T-cell (primary cell): ENCODE data around the gene VSIG10. TPM values are rescaled to one million over a fixed set of nuclear protein-coding genes. Genes with fewer than 3 reads are reported as not detected.

Experiments used
- ATAC-seq, 4 experiments: fragments of 200-7000 bp in 3 of 4; fragments of 150-1000 bp in 1 of 4; cut with Tn5 transposase; replicated peaks in 1 of 4; 1 replicate in 3 of 4; 2 replicates in 1 of 4; pipeline ENCODE4 v1.10.0; 2021; ENCODE audit warnings: moderate library complexity in 3 of 4, mild to moderate bottlenecking in 2 of 4, moderate number of reproducible peaks in 1 of 4
- CTCF ChIA-PET, 2 donors: fragments of 300-600 bp; sonication (Branson Sonifier 250); formaldehyde crosslinking; loops; one replicate each; lab custom pipeline; 2022; ENCODE audit warnings: antibody characterized with exemption in 2 of 2; lab: Charles Lee
- POLR2A ChIA-PET, 2 donors: fragments of 300-600 bp; sonication (Branson Sonifier 250); formaldehyde crosslinking; loops; one replicate each; lab custom pipeline; 2022; ENCODE audit warnings: antibody characterized with exemption in 2 of 2; lab: Charles Lee
- DNase-seq, 35 experiments: peaks; one replicate each; pipeline versions ENCODE4 v3.0.0 to v3.0.0-alpha.2; 2013 to 2023
- H3K27ac ChIP-seq: one replicate; pipeline ENCODE4 v1.5.1; 2013; ENCODE audit warnings: low read length
- H3K27me3 ChIP-seq, 2 experiments: replicated peaks in 1 of 2; 1 replicate in 1 of 2; 2 replicates in 1 of 2; pipeline versions ENCODE4 v1.6.1 to v1.7.0; 2013; ENCODE audit warnings: low read length in 1 of 2, mixed read lengths in 1 of 2; ENCODE audit not compliant: control insufficient read depth in 2 of 2, insufficient read depth in 2 of 2; ENCODE audit errors: extremely low read depth in 1 of 2
- H3K36me3 ChIP-seq, 2 donors: 1 replicate in 1 of 2; 2 replicates in 1 of 2; pipeline versions ENCODE4 v1.6.1 to v1.7.0; 2013; ENCODE audit warnings: low read length in 1 of 2; ENCODE audit not compliant: control insufficient read depth in 2 of 2, insufficient read depth in 1 of 2; ENCODE audit errors: extremely low read depth in 1 of 2
- H3K4me1 ChIP-seq, 2 experiments: 1 replicate in 1 of 2; 2 replicates in 1 of 2; pipeline versions ENCODE4 v1.6.1 to v1.7.0; 2013; ENCODE audit warnings: low read length in 2 of 2, mixed read lengths in 1 of 2; ENCODE audit not compliant: insufficient read depth in 2 of 2, control insufficient read depth in 1 of 2; ENCODE audit errors: extremely low read depth in 1 of 2
- H3K4me3 ChIP-seq, 2 donors: 1 replicate in 1 of 2; 2 replicates in 1 of 2; pipeline versions ENCODE4 v1.5.1 to v1.7.0; 2013; ENCODE audit warnings: mild to moderate bottlenecking in 2 of 2, low read length in 1 of 2, moderate library complexity in 1 of 2; ENCODE audit not compliant: control insufficient read depth in 1 of 2; ENCODE audit errors: extremely low read depth in 1 of 2
- H3K9me3 ChIP-seq: 2 replicates; pipeline ENCODE4 v1.7.0; 2013
- H3K27ac Mint-ChIP-seq, 2 donors: one replicate each; pipeline ENCODE4 v1.8.0; 2020 to 2021; ENCODE audit warnings: mild to moderate bottlenecking in 2 of 2, mixed read lengths in 2 of 2
- H3K27me3 Mint-ChIP-seq, 2 donors: one replicate each; pipeline ENCODE4 v1.8.0; 2021 to 2022; ENCODE audit warnings: mixed read lengths in 2 of 2
- H3K36me3 Mint-ChIP-seq: one replicate; pipeline ENCODE4 v1.8.0; 2021; ENCODE audit warnings: mixed read lengths
- H3K4me1 Mint-ChIP-seq, 3 donors: one replicate each; pipeline ENCODE4 v1.8.0; 2020 to 2022; ENCODE audit warnings: mixed read lengths in 3 of 3, mild to moderate bottlenecking in 1 of 3
- H3K4me3 Mint-ChIP-seq, 3 donors: one replicate each; pipeline ENCODE4 v1.8.0; 2020 to 2022; ENCODE audit warnings: mild to moderate bottlenecking in 3 of 3, mixed read lengths in 3 of 3, moderate library complexity in 3 of 3
- H3K9me3 Mint-ChIP-seq, 3 donors: one replicate each; pipeline ENCODE4 v1.8.0; 2020 to 2022; ENCODE audit warnings: mixed read lengths in 3 of 3
- WGBS: methylation state at CpG from one replicate; pipeline ENCODE4 v1.1.5; 2013; ENCODE audit warnings: missing lambda C conversion rate; ENCODE audit not compliant: insufficient coverage; 5-methylcytosine and 5-hydroxymethylcytosine counted together
- total RNA-seq, 35 experiments: library from RNA in 6 of 35; stranded (reverse) in 6 of 35; fragments of 120-200 nt in 1 of 35; gene quantifications; one replicate each; pipeline versions ENCODE4 v1.2.1 to v1.2.4 and lab custom pipeline; 2013 to 2026

The VSIG10 gene
- total RNA-seq, 5 donors from 2014 or later (not counting 1 experiment from before 2014, with no cell fraction given) = 1.6 to 4.1 (median 3.2) TPM

GRCh38 chr12:118055144-118055557 lies 48.7 kb downstream of the VSIG10 start:
- H3K4me3 ChIP-seq = no peak overlapping the region
- ATAC-seq (peak; percentile 72 to 79 (median 76)), DNase-seq (peak; percentile 18 to 82 (median 61))
- Mint-ChIP-seq H3K9me3 (no peaks in the 10 kb centered on the region), H3K27me3 (no peaks in the 10 kb centered on the region), H3K27ac (peak overlapping the region; percentile 69 to 86), H3K4me3 (no peak overlapping the region), H3K36me3 (peaks cover 20% of the 10 kb centered on the region), H3K4me1 (peaks cover 44 to 49% (median 46%) of the 10 kb centered on the region in 3 donors)
- WGBS = 60% methylated on average over 1 of the region's 2 CpGs
- H3K27me3 ChIP-seq = no peaks in the 10 kb centered on the region
- no peaks in the 10 kb centered on the region for H3K9me3 ChIP-seq
- H3K36me3 ChIP-seq = peaks cover 0 to 17% of the 10 kb centered on the region in 2 donors
- ChIA-PET POLR2A (no interaction called here), CTCF (interaction anchor here (0.5 to 2.5 kb wide), 10 partner anchors 9 to 1648 kb away, joined by 3 to 18 read pairs (median 4); no protein-coding TSS in a partner anchor)
- peaks cover 4 to 28% of the 10 kb centered on the region in 2 experiments for H3K4me1 ChIP-seq
- no peak overlapping the region for H3K27ac ChIP-seq

GRCh38 chr12:118053071-118053985 lies 50.5 kb downstream of the VSIG10 start:
- Mint-ChIP-seq H3K36me3 (peaks cover 28% of the 10 kb centered on the region), H3K27me3 (no peaks in the 10 kb centered on the region), H3K9me3 (no peaks in the 10 kb centered on the region), H3K4me3 (peak overlapping the region in 1 of 3 donors; percentile 13), H3K27ac (peak overlapping the region; percentile 83 to 85), H3K4me1 (peaks cover 30 to 33% (median 32%) of the 10 kb centered on the region in 3 donors)
- H3K27ac ChIP-seq = peak overlapping the region; percentile 77
- H3K4me3 ChIP-seq = no peak overlapping the region
- H3K27me3 ChIP-seq = no peaks in the 10 kb centered on the region
- 68% methylated on average over 5 of the region's 10 CpGs for WGBS
- DNase-seq (peak in 20 of 35 experiments; percentile 1 to 58 (median 20)), ATAC-seq (peak in 2 of 4 experiments; percentile 54 to 57)
- H3K9me3 ChIP-seq = no peaks in the 10 kb centered on the region
- H3K4me1 ChIP-seq = peaks cover 0 to 24% of the 10 kb centered on the region in 2 experiments
- ChIA-PET CTCF (interaction anchor here in 1 of 2 donors (0.5 to 1.5 kb wide), 4 partner anchors 7 to 325 kb away, joined by 3 to 4 read pairs (median 4); partner anchors contain the start of genes RFC5 and WSB2), POLR2A (interaction anchor here in 1 of 2 donors (1.1 to 1.3 kb wide), 2 partner anchors 8 to 12 kb away, joined by 4 to 17 read pairs; partner anchors contain the start of gene WSB2)
- H3K36me3 ChIP-seq = peaks cover 0 to 25% of the 10 kb centered on the region in 2 donors

- peak overlapping the region; percentile 83 to 85 for H3K27ac Mint-ChIP-seq
- Histone ChIP-seq H3K27ac (peak overlapping the region; percentile 77), H3K36me3 (peaks cover 0 to 25% of the 10 kb centered on the region in 2 donors), H3K9me3 (no peaks in the 10 kb centered on the region), H3K4me3 (no peak overlapping the region), H3K27me3 (no peaks in the 10 kb centered on the region), H3K4me1 (peaks cover 0 to 24% of the 10 kb centered on the region in 2 experiments)
- WGBS = 82% methylated on average over 13 of the region's 14 CpGs
- no peaks in the 10 kb centered on the region for H3K9me3 Mint-ChIP-seq
- ChIA-PET CTCF (interaction anchor here in 1 of 2 donors (0.6 to 1.5 kb wide), 3 partner anchors 8 to 36 kb away, joined by 4 read pairs; partner anchors contain the start of genes RFC5 and WSB2), POLR2A (interaction anchor here in 1 of 2 donors (1.1 to 1.3 kb wide), 2 partner anchors 9 to 13 kb away, joined by 4 to 17 read pairs; partner anchors contain the start of gene WSB2)
- H3K4me3 Mint-ChIP-seq = no peak overlapping the region
- no peak for ATAC-seq
- no peaks in the 10 kb centered on the region for H3K27me3 Mint-ChIP-seq
- H3K4me1 Mint-ChIP-seq = peaks cover 28 to 31% (median 30%) of the 10 kb centered on the region in 3 donors
- H3K36me3 Mint-ChIP-seq = peaks cover 28% of the 10 kb centered on the region
- peak in 1 of 35 experiments; percentile 12 for DNase-seq
These were observed 51.3 kb downstream of the VSIG10 start for GRCh38 chr12:118052324-118053070.

GRCh38 chr12:118050972-118051910 lies 52.6 kb downstream of the VSIG10 start:
- H3K27me3 ChIP-seq = no peaks in the 10 kb centered on the region
- Mint-ChIP-seq H3K27me3 (no peaks in the 10 kb centered on the region), H3K9me3 (no peaks in the 10 kb centered on the region), H3K4me3 (no peak overlapping the region), H3K4me1 (peaks cover 25 to 31% (median 30%) of the 10 kb centered on the region in 3 donors), H3K27ac (peak overlapping the region in 1 of 2 donors; percentile 58), H3K36me3 (peaks cover 31% of the 10 kb centered on the region)
- no peaks in the 10 kb centered on the region for H3K9me3 ChIP-seq
- H3K4me3 ChIP-seq = no peak overlapping the region
- DNase-seq (no peak), ATAC-seq (no peak)
- H3K27ac ChIP-seq = no peak overlapping the region
- WGBS = 88% methylated on average over 1 of the region's 12 CpGs
- POLR2A ChIA-PET = no interaction called here
- H3K36me3 ChIP-seq = peaks cover 0 to 25% of the 10 kb centered on the region in 2 donors
- CTCF ChIA-PET = interaction anchor here in 1 of 2 donors (0.5 kb wide), 1 partner anchor 12 kb away, joined by 6 read pairs; no protein-coding TSS in a partner anchor
- peaks cover 0 to 24% of the 10 kb centered on the region in 2 experiments for H3K4me1 ChIP-seq

- 94% methylated on average over 4 of the region's 4 CpGs for WGBS
- no peaks in the 10 kb centered on the region for H3K9me3 Mint-ChIP-seq
- H3K27me3 ChIP-seq = no peaks in the 10 kb centered on the region
- H3K27ac Mint-ChIP-seq = no peak overlapping the region
- no peak for ATAC-seq
- no peak overlapping the region for H3K4me3 Mint-ChIP-seq
- POLR2A ChIA-PET = no interaction called here
- H3K9me3 ChIP-seq = no peaks in the 10 kb centered on the region
- no peak for DNase-seq
- H3K27me3 Mint-ChIP-seq = no peaks in the 10 kb centered on the region
- peaks cover 0 to 49% of the 10 kb centered on the region in 2 donors for H3K36me3 ChIP-seq
- no peak overlapping the region for H3K27ac ChIP-seq
- CTCF ChIA-PET = no interaction called here
- H3K36me3 Mint-ChIP-seq = peaks cover 46% of the 10 kb centered on the region
- peaks cover 0 to 3% of the 10 kb centered on the region in 2 experiments for H3K4me1 ChIP-seq
- H3K4me3 ChIP-seq = no peak overlapping the region
- peaks cover 0 to 17% (median 13%) of the 10 kb centered on the region in 3 donors for H3K4me1 Mint-ChIP-seq
These were observed 57.4 kb downstream of the VSIG10 start for GRCh38 chr12:118046430-118046829.
